ENCODE results near the gene NOP14.

- no peak for TF ChIP-seq CTCF (IDR thresholded peaks at IDR 0.05)
- peak in 1 of 4 donors; percentile 19 for TF ChIP-seq POLR2A (IDR thresholded peaks at IDR 0.05)
These were observed 18.4 kb downstream of the NOP14 start for GRCh38 chr4:2944586-2945526.
